Measurements from ENCODE around the gene LRRC3.
"Not testable (repeated sequence)": the region's sequence is repeated elsewhere in the genome, so short reads cannot be mapped to it uniquely, and the experiment has no call there.

Gene LRRC3

GRCh38 chr21:44471996-44472395 lies 16.7 kb downstream of the LRRC3 start:
- TF ChIP-seq POLR2AphosphoS5 (IDR thresholded peaks at IDR 0.05; ENCODE audit: low read depth, low read length) = no peak
- no peak for TF ChIP-seq POLR2A (IDR thresholded peaks at IDR 0.05; ENCODE audit: low read depth, low read length)
- TF ChIP-seq PAX5 (IDR thresholded peaks at IDR 0.05; ENCODE audit: insufficient read depth, low read length, severe bottlenecking) = no peak
- no peak for TF ChIP-seq POU2F2 (IDR thresholded peaks at IDR 0.05; ENCODE audit: low read depth, low read length)
- TF ChIP-seq SPI1 (IDR thresholded peaks at IDR 0.05; ENCODE audit: low read depth, low read length) = no peak
- TF ChIP-seq TAF1 (IDR thresholded peaks at IDR 0.05; ENCODE audit: low read depth, low read length) = no peak
- DNase-seq (ENCODE audit: insufficient read length, low spot score) (no peak), FAIRE-seq (no peak)

GRCh38 chr21:44473915-44474555 lies 18.7 kb downstream of the LRRC3 start:
- no peak for FAIRE-seq
- no peak for DNase-seq (ENCODE audit: insufficient read length, low spot score)
- no peak for TF ChIP-seq TAF1 (IDR thresholded peaks at IDR 0.05; ENCODE audit: low read depth, low read length)
- no peak for TF ChIP-seq POLR2A (IDR thresholded peaks at IDR 0.05; ENCODE audit: low read depth, low read length)
- no peak for TF ChIP-seq POU2F2 (IDR thresholded peaks at IDR 0.05; ENCODE audit: low read depth, low read length)
- no peak for TF ChIP-seq SPI1 (IDR thresholded peaks at IDR 0.05; ENCODE audit: low read depth, low read length)
- TF ChIP-seq POLR2AphosphoS5 (IDR thresholded peaks at IDR 0.05; ENCODE audit: low read depth, low read length) = no peak
- no peak for TF ChIP-seq PAX5 (IDR thresholded peaks at IDR 0.05; ENCODE audit: insufficient read depth, low read length, severe bottlenecking)

- DNase-seq (ENCODE audit: insufficient read length, low spot score) = no peak
- no peak for TF ChIP-seq POU2F2 (IDR thresholded peaks at IDR 0.05; ENCODE audit: low read depth, low read length)
- no peak for TF ChIP-seq TAF1 (IDR thresholded peaks at IDR 0.05; ENCODE audit: low read depth, low read length)
- TF ChIP-seq SPI1 (IDR thresholded peaks at IDR 0.05; ENCODE audit: low read depth, low read length) = no peak
- TF ChIP-seq POLR2A (IDR thresholded peaks at IDR 0.05; ENCODE audit: low read depth, low read length) = no peak
- TF ChIP-seq PAX5 (IDR thresholded peaks at IDR 0.05; ENCODE audit: insufficient read depth, low read length, severe bottlenecking) = no peak
- TF ChIP-seq POLR2AphosphoS5 (IDR thresholded peaks at IDR 0.05; ENCODE audit: low read depth, low read length) = no peak
- FAIRE-seq = no peak
Observed at GRCh38 chr21:44475266-44475845, 20.0 kb downstream of the LRRC3 start.

- no peak for DNase-seq (ENCODE audit: insufficient read length, low spot score)
- TF ChIP-seq TAF1 (IDR thresholded peaks at IDR 0.05; ENCODE audit: low read depth, low read length) = no peak
- TF ChIP-seq POU2F2 (IDR thresholded peaks at IDR 0.05; ENCODE audit: low read depth, low read length) = no peak
- no peak for TF ChIP-seq POLR2AphosphoS5 (IDR thresholded peaks at IDR 0.05; ENCODE audit: low read depth, low read length)
- TF ChIP-seq SPI1 (IDR thresholded peaks at IDR 0.05; ENCODE audit: low read depth, low read length) = no peak
- no peak for TF ChIP-seq PAX5 (IDR thresholded peaks at IDR 0.05; ENCODE audit: insufficient read depth, low read length, severe bottlenecking)
- no peak for TF ChIP-seq POLR2A (IDR thresholded peaks at IDR 0.05; ENCODE audit: low read depth, low read length)
- no peak for FAIRE-seq
Observed at GRCh38 chr21:44477131-44477530, 21.8 kb downstream of the LRRC3 start.

- TF ChIP-seq POLR2A (IDR thresholded peaks at IDR 0.05; ENCODE audit: low read depth, low read length) (no peak), POU2F2 (IDR thresholded peaks at IDR 0.05; ENCODE audit: low read depth, low read length) (no peak), SPI1 (IDR thresholded peaks at IDR 0.05; ENCODE audit: low read depth, low read length) (no peak), TAF1 (IDR thresholded peaks at IDR 0.05; ENCODE audit: low read depth, low read length) (no peak), PAX5 (IDR thresholded peaks at IDR 0.05; ENCODE audit: insufficient read depth, low read length, severe bottlenecking) (no peak), POLR2AphosphoS5 (IDR thresholded peaks at IDR 0.05; ENCODE audit: low read depth, low read length) (no peak)
- no peak for DNase-seq (ENCODE audit: insufficient read length, low spot score)
- no peak for FAIRE-seq
Observed at GRCh38 chr21:44477712-44478111, 22.4 kb downstream of the LRRC3 start.

GRCh38 chr21:44478124-44478800 lies 23.0 kb downstream of the LRRC3 start:
- DNase-seq (ENCODE audit: insufficient read length, low spot score) (no peak), FAIRE-seq (no peak)
- TF ChIP-seq TAF1 (IDR thresholded peaks at IDR 0.05; ENCODE audit: low read depth, low read length) (no peak), PAX5 (IDR thresholded peaks at IDR 0.05; ENCODE audit: insufficient read depth, low read length, severe bottlenecking) (no peak), POLR2AphosphoS5 (IDR thresholded peaks at IDR 0.05; ENCODE audit: low read depth, low read length) (no peak), POLR2A (IDR thresholded peaks at IDR 0.05; ENCODE audit: low read depth, low read length) (no peak), SPI1 (IDR thresholded peaks at IDR 0.05; ENCODE audit: low read depth, low read length) (no peak), POU2F2 (IDR thresholded peaks at IDR 0.05; ENCODE audit: low read depth, low read length) (no peak)

- no peak for DNase-seq (ENCODE audit: insufficient read length, low spot score)
- FAIRE-seq = no peak
- TF ChIP-seq POU2F2 (IDR thresholded peaks at IDR 0.05; ENCODE audit: low read depth, low read length) (no peak), PAX5 (IDR thresholded peaks at IDR 0.05; ENCODE audit: insufficient read depth, low read length, severe bottlenecking) (no peak), TAF1 (IDR thresholded peaks at IDR 0.05; ENCODE audit: low read depth, low read length) (no peak), POLR2A (IDR thresholded peaks at IDR 0.05; ENCODE audit: low read depth, low read length) (no peak), POLR2AphosphoS5 (IDR thresholded peaks at IDR 0.05; ENCODE audit: low read depth, low read length) (no peak), SPI1 (IDR thresholded peaks at IDR 0.05; ENCODE audit: low read depth, low read length) (no peak)
Observed at GRCh38 chr21:44478801-44479167, 23.5 kb downstream of the LRRC3 start.

- not testable (repeated sequence) for FAIRE-seq
Observed at GRCh38 chr21:44479556-44480199, 24.4 kb downstream of the LRRC3 start.

More at GRCh38 chr21:44479556-44480199, 24.4 kb downstream of the LRRC3 start:
- not testable (repeated sequence) for DNase-seq (ENCODE audit: insufficient read length, low spot score)

Data from GM12891 (cell line).